ENCODE measurements around the gene VTCN1. TPM values are rescaled to one million over a fixed set of nuclear protein-coding genes. Genes with fewer than 3 reads are reported as not detected.
A peak's percentile ranks its signal among the peaks of the same experiment; 100 is the strongest.
"Not testable (repeated sequence)": the region's sequence is repeated elsewhere in the genome, so short reads cannot be mapped to it uniquely, and the experiment has no call there.

The VTCN1 gene
- total RNA-seq = not detected
- long read RNA-seq = 0 reads

DNA sequence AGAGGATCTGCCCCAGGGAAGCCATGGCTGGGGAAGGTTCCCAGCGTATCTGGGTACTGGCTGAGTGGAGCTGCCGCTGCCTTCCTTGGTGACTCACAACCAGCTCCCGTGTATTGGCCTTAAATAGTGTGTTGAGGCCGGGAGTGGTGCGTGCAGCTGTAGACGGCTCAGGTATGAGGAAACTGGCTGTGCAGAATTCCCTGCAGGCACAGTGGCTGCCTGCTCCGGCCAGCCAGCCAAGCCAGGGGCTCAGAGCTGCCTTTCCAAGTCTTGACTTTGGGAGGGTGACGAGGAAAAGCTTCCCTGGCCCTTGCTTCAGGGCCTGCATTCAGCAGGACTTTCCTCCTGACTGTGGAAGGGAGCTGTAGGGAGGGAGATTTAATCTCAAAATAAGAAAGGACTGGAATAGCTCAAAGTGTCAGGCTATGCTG lies at the start of gene VTCN1:
VTCN1 (minus strand) TSS at position 97 of the 431 bp plus-strand sequence; CDS start at position 25, 72 bp downstream.
- ATAC-seq (ENCODE audit: poor library complexity) = no peak
- intact Hi-C loops (cut with DNase I) = no loop called here
- DNase-seq = no peak

GRCh38 chr1:117258791-117259190 lies 48.1 kb upstream of the VTCN1 start:
- no peak for ATAC-seq (ENCODE audit: poor library complexity)
- DNase-seq = no peak
- intact Hi-C loops (cut with DNase I) = no loop called here

GRCh38 chr1:117258075-117258474 lies 47.3 kb upstream of the VTCN1 start:
- intact Hi-C loops (cut with DNase I); DNase-seq; ATAC-seq (ENCODE audit: poor library complexity): not testable (repeated sequence)

DNA sequence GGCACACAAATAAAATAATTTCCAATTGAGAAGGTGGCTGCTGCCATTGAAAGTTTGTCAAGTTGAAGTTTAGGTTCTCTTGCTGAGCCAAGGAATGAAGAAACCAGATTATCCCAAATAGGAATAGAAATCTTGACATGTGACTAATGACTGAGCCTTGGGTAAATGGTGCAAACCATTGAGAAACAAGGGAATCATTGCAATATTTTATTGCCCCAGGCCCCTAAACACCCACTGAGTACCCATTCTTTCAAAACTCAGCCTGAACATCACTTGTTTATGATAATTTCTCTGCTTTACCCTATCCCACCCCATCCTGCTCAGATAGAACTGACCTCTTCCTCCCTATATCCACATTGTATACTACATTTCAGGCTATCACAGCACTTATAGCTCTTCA lies 46.6 kb upstream of the VTCN1 start:
- ATAC-seq (ENCODE audit: poor library complexity) (no peak), DNase-seq (no peak)
- intact Hi-C loops (cut with DNase I) = no loop called here

- DNase-seq (no peak), ATAC-seq (ENCODE audit: poor library complexity) (no peak)
- intact Hi-C loops (cut with DNase I) = no loop called here
Measured at GRCh38 chr1:117250061-117250606, 39.4 kb upstream of the VTCN1 start.

DNA sequence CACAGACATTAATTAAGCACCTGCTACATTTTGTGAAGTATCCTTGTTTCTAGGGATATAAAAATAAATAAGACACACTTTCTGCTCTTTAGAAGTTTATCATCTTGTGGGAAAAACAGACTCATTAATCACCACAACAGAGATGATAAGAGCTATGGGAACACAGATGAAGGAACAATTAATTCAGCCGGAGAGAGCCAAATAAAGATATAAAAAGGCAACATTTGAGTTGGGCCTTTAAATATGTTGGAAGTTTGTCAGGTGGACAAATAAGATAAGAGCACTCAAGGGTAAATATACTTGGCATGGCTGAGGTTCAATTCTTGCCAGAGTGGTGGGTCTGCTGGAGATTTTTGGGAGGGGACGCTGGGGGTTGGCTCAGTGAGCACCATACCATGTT lies 34.2 kb upstream of the VTCN1 start:
- DNase-seq = no peak
- intact Hi-C loops (cut with DNase I) = no loop called here
- ATAC-seq (ENCODE audit: poor library complexity) = peak; percentile 36

DNA sequence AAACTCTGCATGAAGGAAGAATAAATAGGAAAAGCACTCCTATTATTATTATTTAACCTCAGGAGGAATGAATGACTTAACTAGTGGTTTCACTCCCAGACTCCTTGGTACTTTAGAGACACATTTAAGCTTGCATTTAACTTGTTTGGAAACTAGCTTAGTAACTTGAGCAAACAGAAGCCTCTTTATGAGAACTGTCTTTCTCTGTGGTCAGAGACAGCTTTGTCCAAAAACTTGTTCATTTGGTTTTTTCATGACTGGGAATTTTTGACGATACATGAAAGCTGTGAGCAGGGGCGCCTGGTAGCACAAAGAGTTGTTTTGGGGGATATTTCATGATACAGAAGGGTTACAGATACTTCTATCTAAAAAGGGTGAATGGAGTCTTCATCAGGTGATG lies 33.6 kb upstream of the VTCN1 start:
- ATAC-seq (ENCODE audit: poor library complexity) (no peak), DNase-seq (no peak)
- intact Hi-C loops (cut with DNase I) = no loop called here

DNA sequence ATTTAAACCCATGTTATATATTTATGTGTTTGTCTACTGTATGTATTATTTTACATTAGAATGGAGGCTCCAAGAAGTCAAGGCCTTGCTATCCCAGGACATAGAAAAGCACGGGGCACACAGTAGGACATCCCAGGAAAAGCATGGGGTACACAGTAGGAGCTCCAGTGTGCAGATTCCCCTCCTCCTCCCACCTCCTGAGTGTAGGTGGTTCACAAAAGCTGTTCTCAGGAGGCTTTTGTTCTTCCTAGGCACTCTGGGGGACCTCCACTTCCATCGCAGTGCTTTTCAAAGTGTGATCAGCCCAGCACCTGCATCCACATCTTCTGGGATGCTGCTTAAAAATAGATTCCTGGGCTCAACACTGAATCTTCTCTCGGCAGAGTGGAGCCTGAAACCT lies 30.8 kb upstream of the VTCN1 start:
- ATAC-seq (ENCODE audit: poor library complexity) = no peak
- DNase-seq = no peak
- intact Hi-C loops (cut with DNase I) = no loop called here

GRCh38 chr1:117240547-117240946 lies 29.8 kb upstream of the VTCN1 start:
- DNase-seq (no peak), ATAC-seq (ENCODE audit: poor library complexity) (no peak)
- intact Hi-C loops (cut with DNase I) = no loop called here

- no peak for DNase-seq
- no peak for ATAC-seq (ENCODE audit: poor library complexity)
- intact Hi-C loops (cut with DNase I) = no loop called here
Measured at GRCh38 chr1:117239467-117239866, 28.7 kb upstream of the VTCN1 start.

GRCh38 chr1:117237726-117238381 lies 27.1 kb upstream of the VTCN1 start:
- ATAC-seq (ENCODE audit: poor library complexity) (no peak), DNase-seq (no peak)
- intact Hi-C loops (cut with DNase I) = no loop called here

DNA sequence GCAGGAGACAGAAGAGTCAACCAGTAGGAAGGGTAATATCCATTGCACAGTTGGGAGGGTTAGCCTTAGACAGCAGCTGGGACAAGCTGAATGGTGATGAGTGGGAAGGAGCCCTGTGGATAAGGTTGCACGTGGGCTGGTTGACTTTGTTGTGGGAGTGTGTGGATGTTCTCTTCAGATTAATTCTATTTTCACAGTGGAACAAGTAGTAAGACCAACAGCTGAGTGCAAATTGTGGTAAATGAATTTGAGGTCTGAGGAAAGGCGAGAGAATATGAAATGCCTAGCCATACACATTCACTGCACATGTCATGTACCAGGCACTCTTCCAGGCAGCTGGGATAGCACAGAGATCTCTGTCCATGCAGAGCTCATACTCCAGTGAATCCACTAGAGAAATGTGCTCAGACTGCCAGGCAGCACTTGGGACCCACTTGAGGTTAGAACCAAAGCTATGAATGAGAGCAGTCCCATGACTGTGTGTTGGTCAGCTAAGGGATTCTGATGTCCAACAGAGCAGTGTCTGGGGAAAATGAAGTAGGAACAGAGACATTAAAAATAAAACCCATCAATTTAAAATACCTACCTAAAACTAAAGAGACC lies 25.2 kb upstream of the VTCN1 start:
- DNase-seq (peak; percentile 70), ATAC-seq (ENCODE audit: poor library complexity) (peak; percentile 87)
- intact Hi-C loops (cut with DNase I) = no loop called here

DNA sequence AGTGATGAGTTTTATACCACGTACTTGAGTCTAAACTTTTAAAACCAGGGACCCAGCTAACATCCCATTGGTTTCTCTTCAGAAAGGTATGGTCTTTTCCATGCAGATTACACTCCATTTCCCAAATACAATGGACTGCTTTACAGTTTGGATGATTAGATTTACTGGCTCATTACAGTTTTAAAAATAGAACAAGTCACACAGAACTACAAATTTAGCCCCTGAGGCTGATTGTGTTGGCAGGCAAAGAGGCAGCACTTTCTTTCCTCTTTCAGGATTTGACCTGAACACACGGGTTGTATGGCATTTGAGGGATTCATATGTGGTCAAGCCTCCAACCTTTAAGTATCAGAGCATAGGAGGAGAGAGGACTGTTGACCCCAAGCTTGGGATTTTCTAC lies 21.8 kb upstream of the VTCN1 start:
- intact Hi-C loops (cut with DNase I) = no loop called here
- ATAC-seq (ENCODE audit: poor library complexity) (peak; percentile 71), DNase-seq (no peak)

- intact Hi-C loops (cut with DNase I) = no loop called here
- peak; percentile 11 for ATAC-seq (ENCODE audit: poor library complexity)
- DNase-seq = no peak
Measured at GRCh38 chr1:117231748-117232373, 21.1 kb upstream of the VTCN1 start.

GRCh38 chr1:117231312-117231711 lies 20.6 kb upstream of the VTCN1 start:
- ATAC-seq (ENCODE audit: poor library complexity) (no peak), DNase-seq (no peak)
- intact Hi-C loops (cut with DNase I) = no loop called here

GRCh38 chr1:117229217-117229616 lies 18.5 kb upstream of the VTCN1 start:
- no peak for DNase-seq
- no peak for ATAC-seq (ENCODE audit: poor library complexity)
- intact Hi-C loops (cut with DNase I) = no loop called here

- ATAC-seq (ENCODE audit: poor library complexity) = no peak
- intact Hi-C loops (cut with DNase I) = no loop called here
- DNase-seq = no peak
Measured at GRCh38 chr1:117225931-117226330, 15.2 kb upstream of the VTCN1 start.

DNA sequence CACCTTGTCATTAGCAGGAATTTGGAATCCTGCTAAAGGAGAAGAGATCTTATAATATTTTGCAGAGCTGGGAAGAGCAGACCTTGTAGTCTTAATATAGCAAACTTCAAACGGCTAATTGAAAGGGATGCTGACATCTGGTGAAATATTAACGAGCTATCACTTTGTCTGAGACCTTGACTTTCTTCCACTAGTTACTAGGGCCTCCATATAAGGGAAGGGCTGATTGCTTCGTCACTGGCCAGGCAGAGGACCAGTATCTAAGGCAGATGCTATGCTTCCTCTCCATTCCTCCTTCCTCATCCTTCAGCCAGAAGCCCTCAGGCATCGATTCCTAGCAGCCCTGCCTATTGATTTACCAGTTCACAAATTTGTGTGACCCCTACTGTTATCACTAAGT lies 6.0 kb upstream of the VTCN1 start:
- ATAC-seq (ENCODE audit: poor library complexity) (no peak), DNase-seq (no peak)
- intact Hi-C loops (cut with DNase I) = no loop called here

DNA sequence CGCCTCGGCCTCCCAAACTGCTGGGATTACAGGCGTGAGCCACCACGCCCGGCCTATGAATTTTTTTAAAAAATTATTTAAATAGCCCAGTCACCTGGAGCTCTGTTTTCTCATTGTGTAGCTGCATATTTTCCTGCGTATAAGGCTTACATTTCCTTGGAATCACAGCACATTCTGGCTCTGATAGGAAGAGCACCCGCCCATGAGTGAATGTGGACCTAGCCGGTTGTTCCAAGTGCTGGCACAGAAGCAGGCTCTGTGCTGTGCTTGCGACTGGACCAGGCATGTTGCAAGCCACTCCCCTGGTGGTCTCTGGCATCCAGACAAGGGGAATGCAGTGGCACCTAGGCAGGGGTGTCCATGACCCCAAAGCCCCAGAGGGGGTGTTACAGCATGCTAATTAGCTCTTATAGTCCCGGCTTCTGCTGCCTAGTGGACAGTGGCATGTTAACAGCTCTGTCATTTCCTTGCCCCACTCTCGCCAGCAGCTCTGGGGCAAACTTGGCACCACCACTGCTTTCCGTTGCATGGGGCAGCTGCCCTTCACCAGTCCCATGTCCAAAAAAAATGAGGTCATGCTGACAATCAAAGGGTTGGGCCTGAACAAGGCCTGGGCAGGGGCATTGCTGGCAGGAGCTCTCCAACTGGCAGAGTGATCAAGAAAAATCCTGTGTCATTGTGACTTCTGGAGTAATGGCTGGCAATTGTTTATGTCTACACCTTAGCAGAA lies 5.2 kb upstream of the VTCN1 start:
- intact Hi-C loops (cut with DNase I) = no loop called here
- ATAC-seq (ENCODE audit: poor library complexity) = peak; percentile 83
- peak; percentile 43 for DNase-seq

Data from Right ventricle myocardium superior (tissue), 1 donor.